Effector memory CD8-positive, alpha-beta T cell (primary cell): ENCODE results near the gene LRFN2.

Experiments
- ATAC-seq: fragments of 150-1000 bp; cut with Tn5 transposase; replicated peaks from 2 replicates; pipeline ENCODE4 v1.10.0; 2021; ENCODE audit warnings: mild to moderate bottlenecking, moderate library complexity
- DNase-seq, 3 experiments: peaks; one replicate each; pipeline ENCODE4 v3.0.0; 2021
- H3K27ac Mint-ChIP-seq, 2 donors: one replicate each; pipeline ENCODE4 v1.8.0; 2022; ENCODE audit warnings: mild to moderate bottlenecking in 2 of 2, mixed read lengths in 2 of 2, moderate library complexity in 2 of 2
- H3K27me3 Mint-ChIP-seq, 2 donors: one replicate each; pipeline ENCODE4 v1.8.0; 2022; ENCODE audit warnings: mixed read lengths in 2 of 2
- H3K36me3 Mint-ChIP-seq: one replicate; pipeline ENCODE4 v1.8.0; 2022; ENCODE audit warnings: mild to moderate bottlenecking, moderate library complexity, mixed read lengths; ENCODE audit not compliant: insufficient read depth
- H3K4me1 Mint-ChIP-seq, 2 donors: one replicate each; pipeline ENCODE4 v1.8.0; 2022; ENCODE audit warnings: low read depth in 2 of 2, mixed read lengths in 2 of 2
- H3K4me3 Mint-ChIP-seq, 2 donors: one replicate each; pipeline ENCODE4 v1.8.0; 2022; ENCODE audit warnings: mild to moderate bottlenecking in 2 of 2, mixed read lengths in 2 of 2, moderate library complexity in 2 of 2
- H3K9me3 Mint-ChIP-seq, 2 donors: one replicate each; pipeline ENCODE4 v1.8.0; 2022; ENCODE audit warnings: mixed read lengths in 2 of 2

The LRFN2 gene

GRCh38 chr6:40532349-40533000 is 54.7 kb downstream of the LRFN2 start:
- H3K27ac Mint-ChIP-seq: peak overlapping the region in 1 of 2 donors; percentile 20
- H3K4me3 Mint-ChIP-seq: no peak overlapping the region
- peaks cover 3% of the 10 kb centered on the region for H3K36me3 Mint-ChIP-seq
- peaks cover 0 to 31% of the 10 kb centered on the region in 2 donors for H3K27me3 Mint-ChIP-seq
- H3K4me1 Mint-ChIP-seq: peaks cover 0 to 14% of the 10 kb centered on the region in 2 donors
- H3K9me3 Mint-ChIP-seq: no peaks in the 10 kb centered on the region
- DNase-seq: no peak
- no peak for ATAC-seq

DNA sequence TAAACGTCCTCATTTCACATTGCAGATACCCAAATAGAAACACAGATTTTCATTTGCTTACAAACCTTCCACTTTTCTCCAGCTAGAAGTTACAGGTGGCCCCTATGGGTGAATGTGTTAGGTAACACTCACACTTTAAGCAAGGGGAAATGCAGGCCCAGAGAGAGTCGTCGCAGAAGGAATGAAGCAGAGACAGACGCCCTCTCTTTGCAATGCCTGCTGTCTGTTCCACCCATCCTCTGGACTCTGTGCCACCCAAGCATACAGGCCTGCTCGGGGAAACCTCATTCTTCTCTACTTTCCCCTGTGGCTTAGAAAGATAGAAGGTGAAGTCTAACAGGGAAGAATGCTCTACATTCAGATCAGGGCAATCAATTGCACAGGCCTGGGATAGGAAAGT is 57.2 kb downstream of the LRFN2 start:
- H3K27me3 Mint-ChIP-seq: peaks cover 0 to 15% of the 10 kb centered on the region in 2 donors
- peak overlapping the region in 1 of 2 donors; percentile 4 for H3K27ac Mint-ChIP-seq
- ATAC-seq (no peak), DNase-seq (no peak)
- no peak overlapping the region for H3K4me3 Mint-ChIP-seq
- no peaks in the 10 kb centered on the region for H3K9me3 Mint-ChIP-seq
- H3K36me3 Mint-ChIP-seq: no peaks in the 10 kb centered on the region
- peaks cover 0 to 14% of the 10 kb centered on the region in 2 donors for H3K4me1 Mint-ChIP-seq

DNA sequence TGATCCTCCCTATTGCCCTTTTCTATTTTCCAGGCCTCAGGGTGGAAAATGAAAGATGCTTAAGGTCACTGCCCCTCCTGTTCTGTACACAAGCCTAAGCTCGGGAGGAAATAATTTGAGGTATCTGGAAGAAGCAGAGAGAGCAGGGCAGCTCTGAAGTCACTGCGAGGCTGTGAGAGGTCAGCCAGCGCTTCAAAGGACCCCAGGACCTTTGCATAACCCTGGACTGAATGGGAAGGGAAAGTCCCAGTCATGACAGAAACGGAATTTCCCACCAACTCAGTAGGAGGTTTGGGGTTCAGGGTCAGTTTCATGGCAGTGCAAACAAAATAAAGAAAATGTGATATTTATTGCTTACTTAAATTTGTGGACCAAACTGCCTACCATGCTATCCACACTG is 58.1 kb downstream of the LRFN2 start:
- Mint-ChIP-seq H3K4me1 (peaks cover 0 to 14% of the 10 kb centered on the region in 2 donors), H3K27ac (no peak overlapping the region), H3K36me3 (no peaks in the 10 kb centered on the region), H3K27me3 (peaks cover 0 to 15% of the 10 kb centered on the region in 2 donors), H3K4me3 (no peak overlapping the region), H3K9me3 (no peaks in the 10 kb centered on the region)
- ATAC-seq (no peak), DNase-seq (no peak)

DNA sequence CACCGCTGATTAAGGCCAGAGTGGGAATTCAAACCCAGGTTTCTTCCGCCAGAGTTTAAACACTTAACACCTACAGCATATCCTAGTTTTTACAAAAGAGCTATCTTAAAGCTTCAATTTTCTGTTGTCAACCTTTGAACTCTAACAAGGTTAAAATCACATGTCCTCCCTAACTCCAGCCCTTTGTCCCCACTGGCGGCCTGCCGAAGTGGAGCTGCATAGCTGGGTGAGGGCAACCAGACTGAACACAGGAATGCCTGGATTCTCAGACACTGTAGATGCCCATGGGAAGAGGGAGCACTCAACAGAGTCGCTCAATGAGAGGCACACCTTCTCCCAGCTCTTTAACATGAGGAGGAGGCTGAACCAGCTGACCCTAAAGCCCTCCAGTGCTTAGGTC is 59.1 kb downstream of the LRFN2 start:
- Mint-ChIP-seq H3K27me3 (peaks cover 0 to 15% of the 10 kb centered on the region in 2 donors), H3K4me1 (peaks cover 0 to 8% of the 10 kb centered on the region in 2 donors), H3K4me3 (no peak overlapping the region), H3K27ac (no peak overlapping the region), H3K36me3 (no peaks in the 10 kb centered on the region), H3K9me3 (no peaks in the 10 kb centered on the region)
- ATAC-seq (no peak), DNase-seq (no peak)

DNA sequence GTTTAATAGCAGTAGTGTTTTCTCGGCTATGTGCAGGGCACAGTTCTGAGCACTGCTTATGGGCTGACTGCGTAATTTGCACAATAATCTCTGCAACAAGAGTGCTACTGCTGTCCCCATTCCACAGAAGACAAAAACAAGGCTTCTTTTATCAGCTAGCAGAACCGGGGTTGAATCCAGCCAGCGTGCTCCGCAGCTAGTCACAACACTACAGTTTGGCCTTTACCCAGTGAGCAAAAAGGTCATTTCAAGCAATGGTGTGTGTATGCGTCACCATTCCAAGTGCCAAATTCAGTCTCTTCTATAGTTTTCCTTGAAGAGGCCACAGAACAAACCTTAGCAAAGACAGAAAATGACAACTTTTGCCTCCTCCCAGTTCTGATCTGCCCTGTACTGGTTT is 61.1 kb downstream of the LRFN2 start:
- H3K27ac Mint-ChIP-seq: no peak overlapping the region
- DNase-seq: no peak
- H3K4me1 Mint-ChIP-seq: no peaks in the 10 kb centered on the region
- H3K27me3 Mint-ChIP-seq: peaks cover 0 to 6% of the 10 kb centered on the region in 2 donors
- H3K4me3 Mint-ChIP-seq: no peak overlapping the region
- no peak for ATAC-seq
- no peaks in the 10 kb centered on the region for H3K36me3 Mint-ChIP-seq
- no peaks in the 10 kb centered on the region for H3K9me3 Mint-ChIP-seq

- Mint-ChIP-seq H3K27me3 (peaks cover 0 to 7% of the 10 kb centered on the region in 2 donors), H3K27ac (peak overlapping the region in 1 of 2 donors; percentile 14), H3K4me1 (peaks cover 3 to 5% of the 10 kb centered on the region in 2 donors), H3K4me3 (no peak overlapping the region), H3K36me3 (no peaks in the 10 kb centered on the region), H3K9me3 (no peaks in the 10 kb centered on the region)
- ATAC-seq (no peak), DNase-seq (no peak)
These were observed 62.2 kb downstream of the LRFN2 start for GRCh38 chr6:40524797-40525585.

DNA sequence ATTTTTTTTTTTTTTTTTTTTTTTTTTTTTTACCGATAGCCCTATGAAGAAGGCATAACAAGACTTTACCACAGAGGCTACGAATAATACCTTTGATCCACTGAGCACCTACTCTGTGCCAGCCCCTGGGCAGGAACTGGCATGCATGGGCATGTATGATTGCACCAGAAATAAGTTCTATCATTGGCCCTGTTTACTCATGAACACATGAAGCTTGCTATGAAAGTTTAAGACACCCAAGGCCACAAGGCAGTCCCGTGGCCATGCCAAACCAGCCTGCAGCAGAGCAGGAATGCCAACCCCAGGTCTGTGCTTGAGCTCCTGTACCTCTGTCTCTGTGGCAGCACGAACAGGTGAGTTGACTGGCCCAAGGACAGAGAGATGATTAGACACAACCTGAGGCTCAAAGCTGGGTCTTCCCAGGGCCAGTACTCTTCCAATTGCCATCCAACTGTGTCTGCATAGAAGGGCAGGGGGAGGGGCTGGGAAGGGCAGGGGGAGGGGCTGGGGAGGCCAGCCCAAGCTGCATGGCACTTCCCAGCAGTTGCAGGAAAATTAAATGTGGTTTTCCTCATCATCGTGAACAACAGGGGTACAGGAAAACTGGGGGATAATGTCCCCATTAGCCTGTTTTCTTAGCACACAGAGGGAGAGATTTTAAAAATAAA is 63.5 kb downstream of the LRFN2 start:
- no peaks in the 10 kb centered on the region for H3K36me3 Mint-ChIP-seq
- no peak for ATAC-seq

DNA sequence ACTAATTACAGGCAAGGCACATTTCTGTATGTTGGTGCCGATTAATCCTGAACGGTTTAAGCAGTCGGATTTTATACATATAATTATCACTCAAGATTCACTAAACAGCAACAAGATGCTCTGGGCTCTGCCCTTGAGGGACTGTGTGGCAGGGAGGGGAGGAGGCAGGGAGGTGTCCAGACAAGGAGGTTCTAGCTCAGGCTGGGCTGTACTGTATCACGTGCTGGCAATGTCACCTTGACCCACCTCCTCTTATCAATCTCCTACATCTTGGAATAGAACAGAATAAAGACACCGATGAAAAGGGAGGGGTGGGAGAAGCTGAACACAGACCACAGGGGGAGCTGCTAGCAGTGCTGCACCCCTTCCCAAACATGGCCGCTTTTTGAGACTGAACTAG is 65.7 kb downstream of the LRFN2 start:
- H3K27ac Mint-ChIP-seq: no peak overlapping the region
- no peak overlapping the region for H3K4me3 Mint-ChIP-seq
- no peaks in the 10 kb centered on the region for H3K9me3 Mint-ChIP-seq
- H3K36me3 Mint-ChIP-seq: no peaks in the 10 kb centered on the region
- peaks cover 6 to 15% of the 10 kb centered on the region in 2 donors for H3K4me1 Mint-ChIP-seq
- DNase-seq (no peak), ATAC-seq (no peak)
- H3K27me3 Mint-ChIP-seq: peaks cover 6 to 35% of the 10 kb centered on the region in 2 donors

More for the DNA sequence above, 63.5 kb downstream of the LRFN2 start:
- H3K9me3 Mint-ChIP-seq: no peaks in the 10 kb centered on the region
- peaks cover 2 to 21% of the 10 kb centered on the region in 2 donors for H3K27me3 Mint-ChIP-seq
- no peak overlapping the region for H3K4me3 Mint-ChIP-seq
- no peak for DNase-seq
- peaks cover 6 to 11% of the 10 kb centered on the region in 2 donors for H3K4me1 Mint-ChIP-seq
- no peak overlapping the region for H3K27ac Mint-ChIP-seq

GRCh38 chr6:40520678-40521077 is 66.5 kb downstream of the LRFN2 start:
- ATAC-seq (no peak), DNase-seq (no peak)
- H3K27me3 Mint-ChIP-seq: peaks cover 6 to 42% of the 10 kb centered on the region in 2 donors
- peaks cover 6 to 15% of the 10 kb centered on the region in 2 donors for H3K4me1 Mint-ChIP-seq
- no peaks in the 10 kb centered on the region for H3K9me3 Mint-ChIP-seq
- H3K36me3 Mint-ChIP-seq: no peaks in the 10 kb centered on the region
- no peak overlapping the region for H3K27ac Mint-ChIP-seq
- no peak overlapping the region for H3K4me3 Mint-ChIP-seq

- no peaks in the 10 kb centered on the region for H3K9me3 Mint-ChIP-seq
- peak overlapping the region in 1 of 2 donors; percentile 50 for H3K27ac Mint-ChIP-seq
- peaks cover 6 to 42% of the 10 kb centered on the region in 2 donors for H3K27me3 Mint-ChIP-seq
- no peaks in the 10 kb centered on the region for H3K36me3 Mint-ChIP-seq
- DNase-seq: no peak
- H3K4me3 Mint-ChIP-seq: no peak overlapping the region
- ATAC-seq: no peak
- H3K4me1 Mint-ChIP-seq: peaks cover 6 to 15% of the 10 kb centered on the region in 2 donors
These were observed 67.1 kb downstream of the LRFN2 start for GRCh38 chr6:40520084-40520483.

DNA sequence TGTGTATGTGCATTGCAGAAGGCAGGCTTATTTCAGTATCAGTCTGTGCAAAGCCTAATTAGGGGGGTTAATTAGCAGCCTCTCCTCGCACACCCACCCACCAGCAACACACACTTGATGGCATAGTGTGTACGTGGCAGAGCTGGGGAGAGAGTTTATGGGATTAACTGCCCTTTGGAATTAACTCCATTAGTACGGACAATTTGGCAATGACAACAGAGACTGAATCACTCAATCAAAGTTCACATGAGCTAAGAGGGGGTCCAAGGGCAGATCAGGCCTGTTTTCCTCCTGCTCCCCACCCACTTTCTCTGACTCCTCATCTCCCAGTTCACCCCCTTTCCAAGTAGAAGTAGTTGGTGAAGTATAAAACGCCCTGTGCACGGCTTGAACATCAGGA is 69.5 kb downstream of the LRFN2 start:
- Mint-ChIP-seq H3K27me3 (peaks cover 6 to 42% of the 10 kb centered on the region in 2 donors), H3K36me3 (no peaks in the 10 kb centered on the region), H3K4me1 (peaks cover 6 to 15% of the 10 kb centered on the region in 2 donors), H3K4me3 (no peak overlapping the region), H3K9me3 (no peaks in the 10 kb centered on the region), H3K27ac (no peak overlapping the region)
- ATAC-seq (no peak), DNase-seq (no peak)

DNA sequence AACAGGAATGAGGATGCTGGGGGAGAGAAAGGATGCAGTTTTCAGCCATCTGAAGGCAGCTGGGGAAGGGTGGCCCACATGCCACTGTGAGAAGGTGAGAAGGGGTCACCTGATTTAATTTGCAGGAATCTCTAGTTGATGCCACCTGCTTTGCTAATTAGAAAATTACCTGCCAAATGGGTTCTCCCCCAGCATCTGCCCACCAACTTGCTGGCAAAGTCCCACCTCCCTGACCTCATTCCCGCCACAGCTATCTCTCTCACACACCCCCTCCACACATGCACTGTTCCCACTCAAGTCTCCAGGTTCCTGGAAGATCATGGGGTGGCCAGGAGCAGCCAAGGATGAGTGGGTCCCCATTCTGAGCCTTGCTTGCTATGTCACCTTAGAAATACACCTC is 70.7 kb downstream of the LRFN2 start:
- peaks cover 6 to 42% of the 10 kb centered on the region in 2 donors for H3K27me3 Mint-ChIP-seq
- peaks cover 8 to 19% of the 10 kb centered on the region in 2 donors for H3K4me1 Mint-ChIP-seq
- H3K4me3 Mint-ChIP-seq: no peak overlapping the region
- no peaks in the 10 kb centered on the region for H3K36me3 Mint-ChIP-seq
- H3K9me3 Mint-ChIP-seq: no peaks in the 10 kb centered on the region
- H3K27ac Mint-ChIP-seq: no peak overlapping the region
- DNase-seq (no peak), ATAC-seq (no peak)

- ATAC-seq (no peak), DNase-seq (no peak)
- peaks cover 0 to 26% of the 10 kb centered on the region in 2 donors for H3K27me3 Mint-ChIP-seq
- no peak overlapping the region for H3K27ac Mint-ChIP-seq
- no peaks in the 10 kb centered on the region for H3K36me3 Mint-ChIP-seq
- H3K4me1 Mint-ChIP-seq: peaks cover 16 to 19% of the 10 kb centered on the region in 2 donors
- H3K9me3 Mint-ChIP-seq: no peaks in the 10 kb centered on the region
- H3K4me3 Mint-ChIP-seq: no peak overlapping the region
These were observed 74.8 kb downstream of the LRFN2 start for GRCh38 chr6:40512340-40512739.
